NCI-H1417 (cell line): Measurements from ENCODE around the gene WNT2B.

Experiments
- DNase-seq, 3 experiments: peaks; one replicate each; lab custom pipeline; 2025; lab: John Stamatoyannopoulos, UW

Gene WNT2B

GRCh38 chr1:112575154-112575804, 66.5 kb downstream of the WNT2B start:
- DNase-seq, result no peak

DNA sequence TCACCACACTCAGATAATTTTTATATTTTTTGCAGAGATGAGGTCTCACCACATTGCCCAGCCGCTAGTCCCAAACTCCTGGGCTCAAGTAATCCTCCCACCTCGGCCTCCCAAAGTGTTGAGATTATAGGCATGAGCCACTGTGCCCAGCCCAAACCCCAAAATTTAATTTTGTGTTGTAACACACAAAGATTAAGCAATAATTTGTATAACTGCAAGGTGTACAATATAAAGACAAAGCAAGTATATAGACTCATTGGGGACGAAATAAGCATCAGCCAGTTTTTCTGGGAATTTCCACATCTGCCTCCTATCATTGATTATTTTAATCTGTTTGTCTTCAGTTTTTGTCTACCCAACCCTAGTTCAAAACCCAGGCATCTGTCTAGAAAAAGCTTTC, 67.5 kb downstream of the WNT2B start:
- no peak for DNase-seq
